Measurements from ENCODE around the gene PPP1R9A.
A peak's percentile ranks its signal among the peaks of the same experiment; 100 is the strongest.

PPP1R9A gene

DNA sequence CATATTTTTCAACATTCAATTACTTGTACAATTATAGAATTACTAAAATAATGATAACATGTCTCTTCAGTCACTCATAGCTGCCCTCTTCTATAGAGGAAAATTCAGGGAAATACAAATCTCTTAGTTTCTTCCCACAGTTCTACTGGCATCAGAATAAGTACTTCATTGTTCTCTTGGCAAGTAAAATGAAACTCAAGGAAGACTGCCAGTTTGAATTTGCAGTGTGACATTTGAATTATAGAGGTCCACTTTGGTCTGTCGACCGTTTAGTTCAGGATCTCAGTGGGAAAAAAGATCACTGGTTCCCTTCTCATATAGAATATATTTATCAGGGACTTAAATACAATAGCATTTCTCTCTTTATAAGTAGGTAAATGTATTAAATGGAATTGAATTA is 302.4 kb downstream of the PPP1R9A start:
- no peak for DNase-seq

DNA sequence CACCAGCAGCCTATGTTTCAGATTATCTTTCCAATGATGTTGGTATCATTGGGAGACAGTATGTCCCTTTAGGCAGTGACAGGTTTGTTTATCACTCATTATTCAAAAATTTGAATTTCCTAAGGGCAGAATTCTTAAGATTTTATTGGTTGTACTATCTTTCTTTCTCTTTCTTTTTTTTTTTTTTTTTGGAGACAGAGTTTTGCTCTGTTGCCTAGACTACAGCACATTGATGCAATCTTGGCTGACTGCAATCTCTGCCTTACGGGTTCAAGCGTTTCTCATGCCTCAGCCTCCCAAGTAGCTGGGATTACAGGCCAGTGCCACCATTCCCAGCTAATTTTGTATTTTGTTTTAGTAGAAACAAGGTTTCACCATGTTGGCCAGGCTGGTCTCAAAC is 305.8 kb downstream of the PPP1R9A start:
- DNase-seq, result no peak

DNA sequence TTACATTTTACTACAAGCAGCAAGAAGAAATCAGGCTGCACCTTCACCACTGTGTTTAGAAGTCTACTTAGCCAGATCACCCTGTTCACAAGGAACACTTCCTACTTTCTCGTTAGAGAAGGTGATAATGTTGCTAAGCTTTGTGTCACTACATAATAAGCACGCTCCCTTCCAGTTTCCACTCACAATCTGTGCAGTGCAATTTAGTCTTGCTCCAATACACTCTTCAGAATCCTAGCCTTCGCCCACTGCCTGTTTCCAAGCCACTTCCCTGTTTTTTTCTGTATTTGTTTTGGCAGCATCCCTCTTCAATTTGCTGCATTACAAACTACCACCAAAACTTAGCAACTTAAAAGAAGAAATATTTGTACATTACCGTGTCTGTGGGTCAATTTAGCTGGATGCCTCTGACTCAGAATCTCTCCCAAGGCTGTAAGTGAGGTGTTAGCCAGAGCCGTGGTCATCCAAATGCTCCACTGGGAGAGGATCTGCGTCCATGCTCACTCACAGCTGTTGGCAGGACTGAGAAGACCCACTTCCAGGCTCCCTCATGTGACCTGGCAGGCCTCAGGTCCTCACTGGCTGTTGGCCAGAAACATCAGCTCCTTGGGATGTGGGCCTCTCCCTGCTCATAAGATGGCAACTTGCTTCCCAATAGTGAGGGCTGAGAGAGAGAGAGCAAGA is 306.6 kb downstream of the PPP1R9A start:
- DNase-seq, result no peak

DNA sequence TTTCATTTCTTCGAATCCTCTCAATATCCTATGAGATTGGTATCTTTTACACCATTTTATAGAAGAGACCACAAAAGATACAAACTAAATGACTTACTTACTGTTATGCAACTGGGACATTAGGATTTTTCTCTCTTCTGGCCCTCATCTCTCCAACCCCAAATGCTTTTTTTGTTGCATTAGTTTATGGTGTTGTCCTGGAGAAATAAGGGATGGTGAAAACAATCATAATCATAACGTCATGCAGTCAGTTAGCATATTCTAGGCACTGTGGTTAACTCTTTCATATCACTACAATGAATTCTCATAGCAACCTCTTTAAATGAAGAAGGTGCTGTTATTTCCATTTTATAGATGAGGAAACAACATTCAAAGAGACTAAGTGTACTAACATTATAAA is 312.3 kb downstream of the PPP1R9A start:
- no peak for DNase-seq

DNA sequence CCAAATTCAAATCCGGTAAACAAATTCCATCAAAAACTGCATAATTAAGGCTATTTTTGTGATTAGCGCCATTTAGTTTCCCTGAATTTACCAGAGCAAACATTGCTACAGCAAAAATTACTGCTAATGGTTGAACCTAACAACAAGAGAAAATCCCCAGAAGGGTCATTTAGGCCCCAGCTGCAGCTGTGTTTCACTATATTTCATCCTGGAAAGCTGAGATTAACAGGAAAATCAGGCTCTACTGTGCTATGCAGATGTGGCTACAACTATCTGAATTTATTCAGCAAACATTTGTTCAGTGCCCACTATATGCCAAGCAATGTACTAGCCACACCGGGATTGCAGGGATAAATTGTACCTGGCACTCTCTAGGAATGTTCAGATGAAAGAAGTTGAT is 312.9 kb downstream of the PPP1R9A start:
- no peak for DNase-seq

DNA sequence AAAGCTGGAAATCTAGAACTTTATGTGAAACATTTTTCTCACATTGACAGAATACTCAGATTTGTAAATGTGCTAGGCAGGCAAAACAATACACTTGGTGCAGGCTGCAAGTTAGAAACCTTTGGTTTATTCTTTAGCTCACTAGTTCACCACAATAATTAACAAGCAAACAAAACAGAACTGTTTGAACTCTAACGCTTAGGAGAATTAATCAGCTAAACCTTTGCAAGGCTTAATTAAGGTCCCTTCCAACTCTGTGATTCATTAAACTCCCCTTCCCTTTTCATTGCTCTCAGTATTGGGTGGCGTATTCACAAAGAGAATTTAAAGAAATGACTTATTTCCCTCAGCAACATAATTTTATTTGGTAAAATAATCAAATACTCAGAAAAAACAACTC is 317.9 kb downstream of the PPP1R9A start:
- DNase-seq, result no peak

DNA sequence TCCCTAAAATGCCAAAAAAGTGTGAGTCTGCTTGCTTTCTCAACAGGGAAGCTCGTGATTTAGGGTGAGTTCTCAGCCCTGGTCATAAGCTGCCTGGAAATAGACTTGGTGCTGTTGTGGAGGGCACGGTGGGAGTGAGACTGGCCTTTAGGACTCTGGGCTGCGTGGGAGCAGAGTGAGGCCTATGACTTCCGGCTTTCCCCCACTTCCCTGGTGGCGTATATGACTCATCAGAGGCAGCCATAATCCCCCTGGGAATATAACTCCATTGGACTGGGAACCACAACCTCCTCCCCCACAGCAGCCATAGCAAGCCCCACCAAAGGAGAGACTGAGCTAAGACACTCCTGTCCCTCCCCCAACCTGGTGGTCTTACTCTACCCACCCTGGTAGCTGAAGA is 321.9 kb downstream of the PPP1R9A start:
- DNase-seq, result no peak

DNA sequence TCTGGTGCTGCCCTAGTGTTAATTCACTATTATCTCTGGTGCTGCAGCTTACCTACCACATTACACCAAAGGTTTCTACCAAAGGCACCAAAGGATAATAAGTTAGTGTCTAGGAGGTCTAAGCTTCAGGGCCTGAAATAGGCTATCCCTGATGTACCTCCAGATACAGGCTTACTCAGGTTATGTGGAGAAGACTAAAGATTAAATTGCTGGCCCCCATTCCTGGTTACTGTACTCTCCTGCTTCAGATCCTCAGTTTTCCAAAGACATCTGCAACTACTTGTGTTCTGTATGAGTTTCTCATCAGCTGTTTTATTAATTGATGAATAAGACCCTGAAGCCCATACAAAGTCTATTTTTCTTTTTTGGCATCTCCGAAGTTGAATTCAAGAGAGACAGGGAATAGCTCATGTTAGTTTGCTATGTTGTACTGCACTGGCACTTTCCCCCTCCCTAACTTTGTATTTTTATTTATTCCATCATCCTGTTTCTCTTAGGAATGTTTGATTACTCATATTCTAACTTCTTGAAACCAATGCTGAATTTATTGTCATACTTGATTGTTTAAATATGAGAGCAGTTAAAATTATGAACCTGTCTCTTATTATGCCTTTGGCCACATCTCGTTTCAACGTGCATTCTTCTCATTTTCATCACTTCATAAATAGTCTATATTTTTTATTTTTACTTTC is 331.0 kb downstream of the PPP1R9A start:
- DNase-seq, result no peak

DNA sequence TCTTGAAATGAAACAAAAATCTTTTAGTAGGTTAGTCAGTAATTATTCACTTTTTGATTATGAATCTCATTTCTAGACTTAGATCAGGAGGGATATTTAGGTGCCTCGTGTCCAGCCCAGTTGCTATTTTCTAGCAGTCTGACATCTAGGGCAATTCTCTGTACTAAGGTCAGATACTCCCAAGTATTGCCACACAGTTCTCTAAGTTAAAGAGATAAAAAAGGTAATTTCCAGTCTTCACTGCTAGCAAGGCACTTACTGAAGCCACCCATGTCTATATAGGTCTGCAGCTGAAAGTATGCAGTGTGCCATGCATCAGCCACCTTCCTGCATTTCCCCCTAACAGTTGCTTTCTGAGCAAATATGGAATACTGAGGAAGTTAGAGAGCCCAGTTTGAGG is 333.5 kb downstream of the PPP1R9A start:
- no peak for DNase-seq

DNA sequence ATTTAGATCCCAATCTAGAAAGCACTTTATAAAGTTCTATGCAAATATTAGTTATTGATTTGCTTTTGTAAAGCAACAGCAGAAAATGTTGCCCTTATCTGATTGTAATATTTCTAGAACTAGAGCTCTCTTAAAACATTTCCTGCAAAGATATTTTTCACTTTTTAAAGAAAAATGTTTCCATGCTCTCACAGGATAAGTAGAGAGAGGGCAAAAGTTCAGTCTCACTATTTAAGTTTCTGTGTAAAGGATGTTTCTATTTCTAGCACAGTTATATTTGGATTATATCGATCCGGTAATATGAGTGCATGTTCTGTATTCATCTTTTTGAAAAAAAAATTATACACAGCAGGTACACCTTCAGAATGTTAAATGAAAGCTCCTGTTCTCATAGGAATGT is 334.9 kb downstream of the PPP1R9A start:
- no peak for DNase-seq

DNA sequence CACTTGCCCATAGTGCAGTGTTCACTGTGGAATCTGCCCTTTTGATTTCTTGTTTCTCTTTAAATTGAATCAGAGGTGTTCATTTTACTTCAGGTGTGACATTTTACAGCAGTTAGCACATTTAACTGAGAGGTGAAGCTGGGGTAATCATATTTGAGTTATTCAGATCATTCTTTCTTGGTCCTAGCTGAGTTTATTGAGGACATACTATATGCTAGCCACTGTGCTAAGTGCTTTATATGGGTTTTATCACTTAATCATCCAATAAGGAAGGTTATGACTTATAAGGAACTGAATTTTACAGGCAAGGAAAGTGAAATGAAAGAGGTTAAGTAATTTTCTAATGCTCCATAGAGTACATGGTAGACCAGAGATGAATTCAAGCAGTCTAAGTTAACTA is 337.2 kb downstream of the PPP1R9A start:
- no peak for DNase-seq

DNA sequence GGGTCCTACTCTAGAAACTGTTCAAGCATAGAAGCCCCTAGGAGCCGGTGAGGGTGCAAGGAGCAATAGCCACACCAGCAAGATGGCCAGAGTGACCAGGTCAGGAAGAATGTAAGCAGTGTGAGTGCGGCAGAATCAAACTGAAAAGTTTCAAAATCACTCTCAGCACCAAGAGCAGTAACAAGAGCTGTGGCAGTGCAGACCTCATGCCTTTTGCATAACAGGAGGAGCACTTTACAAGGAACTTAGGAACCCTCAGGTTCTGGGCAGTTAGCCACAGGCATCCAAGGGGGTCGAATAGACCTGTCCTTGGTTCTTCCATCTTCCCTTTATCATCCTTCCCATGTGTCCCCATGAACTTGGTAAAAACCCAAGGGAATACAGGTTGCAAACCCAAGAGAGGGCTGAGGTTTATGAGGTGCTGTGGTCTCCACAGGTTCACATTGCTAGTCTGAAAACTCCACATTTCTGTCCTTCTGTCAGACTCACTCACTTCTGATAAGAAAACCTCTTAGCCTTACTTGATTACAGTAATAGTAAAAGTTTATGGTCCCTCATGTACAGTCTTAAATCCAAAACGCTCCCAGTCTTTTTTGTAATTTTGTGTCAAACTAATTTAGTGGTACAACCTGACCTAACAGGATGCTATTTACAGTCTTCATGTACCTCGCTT is 338.6 kb downstream of the PPP1R9A start:
- DNase-seq, result no peak

DNA sequence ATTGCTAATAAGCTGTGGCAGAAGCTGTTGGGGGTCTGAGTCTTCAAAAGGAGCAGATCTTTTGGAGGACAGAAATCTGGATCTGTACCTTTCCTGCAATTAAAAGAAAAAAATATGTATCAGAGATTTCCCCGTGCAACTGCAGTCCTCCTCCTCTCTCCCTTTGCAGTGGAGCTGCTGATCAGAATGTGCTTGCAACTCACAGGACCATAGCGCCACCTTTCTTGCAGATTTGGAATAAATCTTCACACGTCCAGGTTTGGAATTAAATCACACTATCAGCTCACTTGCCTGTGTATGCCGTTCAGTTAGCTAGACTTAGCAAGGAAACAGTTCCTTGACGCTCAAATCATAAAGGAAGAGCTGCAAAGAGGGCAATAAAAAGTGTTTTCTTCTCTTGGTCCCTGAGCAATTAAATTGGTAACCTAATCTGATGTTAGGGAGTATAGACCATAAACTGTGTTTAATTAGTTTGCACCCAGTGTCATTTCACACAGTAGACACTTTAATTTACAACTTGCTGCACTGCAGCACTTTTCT is 339.5 kb downstream of the PPP1R9A start:
- DNase-seq, result peak; percentile 96

DNA sequence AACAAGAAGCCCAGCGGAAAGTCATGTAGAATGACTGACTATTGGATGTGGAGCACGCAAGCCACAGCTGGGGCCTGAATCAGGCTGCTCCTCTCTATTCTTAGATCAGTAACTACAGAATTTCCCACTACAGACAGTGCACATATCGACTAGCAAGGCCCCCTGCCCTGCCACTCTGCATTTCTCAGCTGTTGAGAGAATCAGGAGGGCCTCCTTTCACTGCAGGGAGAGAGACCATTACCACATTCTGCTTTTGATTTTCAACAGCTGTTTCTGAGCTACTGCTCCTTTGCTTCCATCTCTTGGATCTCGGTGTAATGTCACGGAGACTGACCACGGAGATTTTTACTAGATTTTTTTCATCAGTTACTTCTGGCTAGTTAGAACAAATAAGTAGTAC is 343.2 kb downstream of the PPP1R9A start:
- no peak for DNase-seq

DNA sequence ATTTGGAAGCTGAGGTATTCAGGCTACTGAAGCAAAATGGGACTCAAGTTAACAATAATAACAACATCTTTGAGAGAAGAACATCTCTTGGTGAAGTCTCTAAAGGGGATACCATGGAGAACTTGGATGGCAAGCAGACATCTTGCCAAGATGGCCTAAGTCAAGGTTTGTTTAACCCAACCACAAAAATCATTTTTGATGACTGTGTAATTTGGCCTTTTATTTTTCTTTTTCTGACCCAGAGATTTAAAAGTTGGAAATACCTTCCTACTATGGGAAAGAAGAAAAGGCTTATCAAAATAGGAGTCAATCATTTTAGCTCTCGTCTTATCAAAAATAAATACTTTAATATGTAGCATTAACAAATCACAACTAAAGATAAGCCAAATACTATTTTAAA is 344.6 kb downstream of the PPP1R9A start:
- DNase-seq, result no peak

DNA sequence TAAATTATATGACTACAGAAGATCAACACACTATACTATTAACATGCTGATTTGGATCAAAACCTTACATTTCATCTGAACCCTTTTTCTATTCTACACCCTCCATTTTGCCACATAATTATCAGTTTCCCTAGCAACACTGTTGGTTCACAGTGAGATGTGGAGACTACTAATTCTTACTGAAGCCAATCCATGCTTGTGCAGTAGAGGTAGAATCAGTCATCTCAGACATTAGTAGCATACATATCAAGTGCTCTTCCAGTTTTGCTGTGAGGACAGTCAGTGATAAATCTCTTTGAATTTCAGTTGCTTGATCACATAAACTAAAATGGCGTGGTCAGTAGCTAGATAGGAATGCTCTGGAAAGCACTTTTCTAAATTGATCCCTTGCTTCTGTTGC is 346.6 kb downstream of the PPP1R9A start:
- DNase-seq, result no peak

DNA sequence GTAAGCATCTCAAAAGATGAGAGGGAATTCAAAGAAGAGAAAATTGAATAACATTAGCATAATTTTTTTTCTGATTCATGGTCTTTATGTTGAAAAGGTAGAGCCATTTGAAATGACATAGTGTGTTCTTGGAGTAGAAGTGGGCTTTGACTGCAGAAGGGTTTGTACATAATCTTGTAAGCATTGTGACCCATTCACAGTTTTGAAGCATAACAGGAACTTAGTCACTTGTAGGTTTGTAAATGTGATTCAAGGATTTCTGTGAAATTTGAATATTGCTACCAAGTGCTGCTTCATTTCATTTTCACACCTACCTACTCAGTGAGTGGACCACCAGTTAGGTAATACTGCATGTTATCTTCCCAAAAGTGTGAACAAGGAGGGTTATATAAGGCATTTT is 348.3 kb downstream of the PPP1R9A start:
- DNase-seq, result no peak

DNA sequence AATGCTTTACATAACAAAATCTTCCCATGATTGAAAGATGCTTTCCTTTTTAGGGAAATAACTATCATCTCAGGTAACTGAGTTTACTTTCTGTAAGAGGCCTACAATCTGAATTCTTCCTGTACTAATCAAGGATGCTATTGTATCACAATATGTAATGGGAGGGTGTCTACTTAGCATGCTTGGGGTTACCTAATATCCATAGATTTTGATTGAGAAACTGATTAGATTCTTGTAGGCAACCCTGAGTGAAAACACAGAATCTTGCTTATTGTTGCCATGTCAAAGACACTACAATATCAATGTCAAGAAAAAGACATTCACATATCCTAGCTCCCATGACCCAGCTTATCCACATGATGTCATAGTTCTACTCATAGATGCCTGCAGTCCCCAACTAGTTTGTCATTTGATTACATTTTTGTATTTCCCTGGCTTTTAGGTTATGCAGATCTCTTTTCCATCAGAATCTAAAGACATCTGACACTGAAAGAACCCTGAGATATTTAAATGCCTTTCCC is 354.6 kb downstream of the PPP1R9A start:
- DNase-seq, result no peak

DNA sequence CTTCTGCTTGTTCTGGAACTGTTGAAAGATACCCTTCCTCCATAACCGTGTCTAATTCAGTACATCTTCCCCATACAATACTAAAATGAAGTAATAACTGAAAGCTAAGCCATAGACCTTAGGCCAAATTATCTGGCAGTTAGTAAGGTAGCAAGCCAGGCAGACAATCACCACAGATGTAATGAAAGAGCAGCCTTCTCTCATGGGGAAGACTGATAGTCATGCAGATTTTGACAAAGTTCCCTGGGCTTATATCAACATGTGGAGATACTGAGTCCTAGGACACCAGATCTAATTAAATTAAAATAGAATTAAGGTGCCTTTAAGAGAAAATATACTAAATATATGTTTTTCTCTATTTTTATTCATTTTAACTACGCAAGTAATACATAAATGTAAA is 355.5 kb downstream of the PPP1R9A start:
- DNase-seq, result no peak

DNA sequence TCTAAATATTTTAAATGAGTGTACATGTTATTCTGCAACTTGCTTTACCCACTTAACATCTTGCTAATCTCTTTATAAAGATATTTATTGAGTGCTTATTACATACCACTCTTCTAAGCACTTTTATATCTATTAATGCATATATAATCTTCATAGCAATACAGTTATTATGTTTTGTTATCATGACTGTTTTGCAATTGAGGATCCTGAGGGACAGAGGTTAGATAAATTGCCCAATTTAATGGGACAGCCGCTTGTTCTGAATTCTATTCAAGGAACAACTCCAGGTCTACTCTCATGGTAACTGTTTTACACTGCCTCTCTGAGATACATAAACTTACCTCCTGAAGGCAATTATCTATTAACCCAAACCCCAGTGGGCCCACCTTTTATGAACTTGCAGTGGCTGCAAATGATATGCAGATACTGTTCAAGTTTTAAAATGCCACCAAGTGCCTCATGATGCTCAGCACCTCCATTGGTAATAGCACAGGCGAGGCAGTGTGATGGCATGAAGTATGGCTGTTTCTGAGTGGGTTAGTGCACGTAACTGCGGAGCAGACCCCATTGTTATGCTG is 356.5 kb downstream of the PPP1R9A start:
- no peak for DNase-seq

DNA sequence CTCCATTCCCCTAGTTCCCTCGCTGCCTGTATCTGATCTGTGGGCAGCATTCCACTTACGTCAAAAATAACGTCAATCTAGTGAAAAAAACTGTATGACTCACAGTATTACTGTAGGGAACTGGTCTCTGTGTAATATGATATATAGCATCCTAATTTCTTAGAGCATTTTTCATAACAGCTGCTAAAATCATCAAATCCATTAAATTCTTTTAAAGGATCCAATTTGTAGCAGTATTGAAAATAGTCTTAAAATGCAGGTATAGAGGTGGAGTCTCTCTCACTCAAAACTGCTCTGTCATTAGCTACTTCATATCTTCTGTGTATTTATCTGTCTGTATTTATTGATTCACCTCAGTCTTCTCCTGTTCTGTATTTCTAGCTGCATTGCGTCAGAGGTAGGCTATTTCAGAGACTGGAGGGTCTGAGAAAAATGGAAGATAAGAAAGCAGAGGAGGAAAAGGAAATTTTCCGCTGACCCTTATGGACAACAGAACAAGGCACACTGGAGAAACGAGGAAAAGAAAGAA is 357.0 kb downstream of the PPP1R9A start:
- no peak for DNase-seq

DNA sequence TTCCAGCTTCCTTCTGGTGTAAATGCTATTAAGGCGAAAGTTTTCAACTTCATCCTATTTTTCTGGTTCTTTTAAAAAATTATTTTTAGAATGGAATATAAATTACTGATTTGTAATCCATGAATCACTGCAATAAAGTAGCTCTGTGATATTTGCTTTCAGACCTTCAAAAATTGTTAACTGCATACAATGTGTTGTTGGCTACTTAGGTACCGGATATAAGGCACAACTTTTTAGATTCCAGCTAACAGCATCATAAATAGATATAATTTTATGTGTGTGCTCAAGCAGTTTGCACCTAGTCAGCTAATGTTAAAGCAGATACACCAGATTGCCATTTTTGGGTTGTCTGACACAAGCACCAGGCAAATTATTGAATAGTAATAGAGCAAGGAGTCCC is 358.2 kb downstream of the PPP1R9A start:
- no peak for DNase-seq

DNA sequence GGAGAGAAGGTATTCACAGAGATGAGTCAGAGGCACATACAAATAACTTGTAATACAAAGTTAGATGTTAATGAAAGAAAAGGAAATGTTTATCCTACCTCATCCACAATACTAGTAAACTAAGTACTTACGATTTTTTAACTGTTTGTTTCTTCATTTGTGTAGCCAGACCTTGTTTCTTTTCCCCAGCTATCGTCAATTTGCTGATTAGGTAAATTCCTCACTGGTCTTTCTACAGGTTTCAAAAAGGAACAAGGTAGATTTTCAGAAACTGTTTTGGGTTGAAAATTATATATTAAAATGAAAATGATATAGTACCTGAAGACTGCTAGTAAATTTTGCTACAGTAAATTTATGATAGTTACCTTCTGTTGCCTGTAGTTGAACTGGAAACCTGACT is 360.4 kb downstream of the PPP1R9A start:
- DNase-seq, result no peak
